Calu3 (cell line): ENCODE measurements around the gene NUDT8. TPM values are rescaled to one million over a fixed set of nuclear protein-coding genes. Genes with fewer than 3 reads are reported as not detected.

Source experiments
- BruUV-seq: library from RNA; stranded (reverse); fragments of 400-500 nt; replicated peaks from 2 replicates; lab custom pipeline; 2021; lab: Mats Ljungman, UMichigan
- CTCF ChIA-PET: fragments of 300-600 bp; sonication (Branson Sonifier 250); formaldehyde crosslinking; loops from one replicate; lab custom pipeline; 2022; ENCODE audit warnings: antibody characterized with exemption; lab: Charles Lee
- DNase-seq: peaks from one replicate; pipeline ENCODE4 v3.0.0; 2022
- H3K27ac Mint-ChIP-seq: one replicate; pipeline ENCODE4 v1.8.0; 2022; ENCODE audit warnings: mixed read lengths; ENCODE audit not compliant: unreplicated experiment
- H3K27me3 Mint-ChIP-seq: one replicate; pipeline ENCODE4 v1.8.0; 2022; ENCODE audit warnings: mixed read lengths; ENCODE audit not compliant: unreplicated experiment
- H3K36me3 Mint-ChIP-seq: one replicate; pipeline ENCODE4 v1.8.0; 2022; ENCODE audit warnings: mild to moderate bottlenecking, moderate library complexity, mixed read lengths; ENCODE audit not compliant: insufficient read depth, unreplicated experiment
- H3K4me1 Mint-ChIP-seq: one replicate; pipeline ENCODE4 v1.8.0; 2022; ENCODE audit warnings: mild to moderate bottlenecking, low read depth, mixed read lengths; ENCODE audit not compliant: unreplicated experiment
- H3K4me3 Mint-ChIP-seq: one replicate; pipeline ENCODE4 v1.8.0; 2022; ENCODE audit warnings: mild to moderate bottlenecking, low read depth, moderate library complexity, mixed read lengths; ENCODE audit not compliant: unreplicated experiment
- H3K9me3 Mint-ChIP-seq: one replicate; pipeline ENCODE4 v1.8.0; 2022; ENCODE audit warnings: low read depth, mixed read lengths; ENCODE audit not compliant: unreplicated experiment
- intact Hi-C: fragments of 100-400 bp; cut with micrococcal nuclease; formaldehyde crosslinking; loops from one replicate; pipeline ENCODE4 v1.10.0; 2022; ENCODE audit not compliant: unreplicated experiment
- total RNA-seq: library from RNA; stranded (reverse); gene quantifications from 2 replicates; pipeline ENCODE4 v1.2.3, GENCODE V29; 2022
- TF ChIP-seq, protein P1 (sequence below): fragments of 200-600 bp; IDR thresholded peaks from one replicate; pipeline ENCODE4 v1.8.0; 2022; ENCODE audit warnings: antibody characterized with exemption; ENCODE audit not compliant: unreplicated experiment

NUDT8 gene
- total RNA-seq, 1 experiment from 2014 or later = 9.7 TPM

DNA sequence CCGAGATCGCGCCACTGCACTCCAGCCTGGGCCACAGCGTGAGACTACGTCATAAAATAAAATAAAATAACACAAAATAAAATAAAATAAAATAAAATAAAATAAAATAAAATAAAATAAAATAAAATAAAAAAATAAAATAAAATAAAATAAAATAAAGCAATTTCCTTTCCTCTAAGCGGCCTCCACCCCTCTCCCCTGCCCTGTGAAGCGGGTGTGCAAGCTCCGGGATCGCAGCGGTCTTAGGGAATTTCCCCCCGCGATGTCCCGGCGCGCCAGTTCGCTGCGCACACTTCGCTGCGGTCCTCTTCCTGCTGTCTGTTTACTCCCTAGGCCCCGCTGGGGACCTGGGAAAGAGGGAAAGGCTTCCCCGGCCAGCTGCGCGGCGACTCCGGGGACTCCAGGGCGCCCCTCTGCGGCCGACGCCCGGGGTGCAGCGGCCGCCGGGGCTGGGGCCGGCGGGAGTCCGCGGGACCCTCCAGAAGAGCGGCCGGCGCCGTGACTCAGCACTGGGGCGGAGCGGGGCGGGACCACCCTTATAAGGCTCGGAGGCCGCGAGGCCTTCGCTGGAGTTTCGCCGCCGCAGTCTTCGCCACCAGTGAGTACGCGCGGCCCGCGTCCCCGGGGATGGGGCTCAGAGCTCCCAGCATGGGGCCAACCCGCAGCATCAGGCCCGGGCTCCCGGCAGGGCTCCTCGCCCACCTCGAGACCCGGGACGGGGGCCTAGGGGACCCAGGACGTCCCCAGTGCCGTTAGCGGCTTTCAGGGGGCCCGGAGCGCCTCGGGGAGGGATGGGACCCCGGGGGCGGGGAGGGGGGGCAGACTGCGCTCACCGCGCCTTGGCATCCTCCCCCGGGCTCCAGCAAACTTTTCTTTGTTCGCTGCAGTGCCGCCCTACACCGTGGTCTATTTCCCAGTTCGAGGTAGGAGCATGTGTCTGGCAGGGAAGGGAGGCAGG lies 46.2 kb downstream of the NUDT8 start, which contains the start of gene GSTP1:
GSTP1 (plus strand) TSS at position 566 of the 958 bp plus-strand sequence; CDS start at position 598, 32 bp downstream.
- peaks cover 61% of the 10 kb centered on the region for H3K4me1 Mint-ChIP-seq
- peak within 1 kb of the TSS; percentile 74 for H3K27ac Mint-ChIP-seq
- no TSS peak for BruUV-seq

DNA sequence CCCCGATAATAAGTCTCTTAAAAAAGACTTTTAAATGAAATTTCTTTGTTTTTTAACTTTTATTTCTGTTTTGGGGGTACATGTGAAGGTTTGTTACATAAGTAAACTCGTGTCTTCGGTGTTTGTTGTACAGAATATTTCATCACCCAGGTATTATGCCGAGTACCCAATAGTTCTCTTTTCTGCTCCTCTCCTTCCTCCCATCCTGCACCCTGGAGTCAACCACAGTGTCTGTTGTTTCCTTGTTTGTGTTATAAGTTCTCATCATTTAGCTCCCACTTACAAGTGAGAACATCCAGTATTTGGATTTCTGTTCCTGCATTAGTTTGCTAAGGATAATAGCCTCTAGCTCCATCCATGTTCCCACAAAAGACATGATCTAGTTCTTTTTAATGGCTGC lies 47.7 kb downstream of the NUDT8 start:
- Mint-ChIP-seq H3K27ac (peak overlapping the region; percentile 74), H3K4me1 (peaks cover 67% of the 10 kb centered on the region), H3K27me3 (no peaks in the 10 kb centered on the region), H3K9me3 (no peaks in the 10 kb centered on the region), H3K4me3 (peak overlapping the region; percentile 77), H3K36me3 (peaks cover 66% of the 10 kb centered on the region)
- CTCF ChIA-PET = interaction anchor here (0.9 to 3.1 kb wide), 4 partner anchors 9 to 99 kb away, joined by 3 to 13 read pairs (median 7); partner anchors contain the start of genes AIP and NUDT8
- no peak for DNase-seq
- intact Hi-C loops = loop anchor here (2.0 kb wide), 1 partner anchor 75 kb away; no protein-coding TSS in a partner anchor
- TF ChIP-seq, protein P1, sequence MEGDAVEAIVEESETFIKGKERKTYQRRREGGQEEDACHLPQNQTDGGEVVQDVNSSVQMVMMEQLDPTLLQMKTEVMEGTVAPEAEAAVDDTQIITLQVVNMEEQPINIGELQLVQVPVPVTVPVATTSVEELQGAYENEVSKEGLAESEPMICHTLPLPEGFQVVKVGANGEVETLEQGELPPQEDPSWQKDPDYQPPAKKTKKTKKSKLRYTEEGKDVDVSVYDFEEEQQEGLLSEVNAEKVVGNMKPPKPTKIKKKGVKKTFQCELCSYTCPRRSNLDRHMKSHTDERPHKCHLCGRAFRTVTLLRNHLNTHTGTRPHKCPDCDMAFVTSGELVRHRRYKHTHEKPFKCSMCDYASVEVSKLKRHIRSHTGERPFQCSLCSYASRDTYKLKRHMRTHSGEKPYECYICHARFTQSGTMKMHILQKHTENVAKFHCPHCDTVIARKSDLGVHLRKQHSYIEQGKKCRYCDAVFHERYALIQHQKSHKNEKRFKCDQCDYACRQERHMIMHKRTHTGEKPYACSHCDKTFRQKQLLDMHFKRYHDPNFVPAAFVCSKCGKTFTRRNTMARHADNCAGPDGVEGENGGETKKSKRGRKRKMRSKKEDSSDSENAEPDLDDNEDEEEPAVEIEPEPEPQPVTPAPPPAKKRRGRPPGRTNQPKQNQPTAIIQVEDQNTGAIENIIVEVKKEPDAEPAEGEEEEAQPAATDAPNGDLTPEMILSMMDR = no peak
- BruUV-seq = no TSS peak

More for the DNA sequence above, 46.2 kb downstream of the NUDT8 start, which contains the start of gene GSTP1:
- TF ChIP-seq, protein P1 = peak; percentile 60
- peaks cover 73% of the 10 kb centered on the region for H3K36me3 Mint-ChIP-seq
- CTCF ChIA-PET = interaction anchor here (1.1 to 3.1 kb wide), 4 partner anchors 11 to 101 kb away, joined by 3 to 13 read pairs (median 6); partner anchors contain the start of genes AIP and NUDT8
- H3K9me3 Mint-ChIP-seq = no peaks in the 10 kb centered on the region
- H3K27me3 Mint-ChIP-seq = no peaks in the 10 kb centered on the region
- peak; percentile 94 for DNase-seq
- H3K4me3 Mint-ChIP-seq = peak within 1 kb of the TSS; percentile 77
- intact Hi-C loops = loop anchor here (2.0 kb wide), 1 partner anchor 77 kb away; no protein-coding TSS in a partner anchor

DNA sequence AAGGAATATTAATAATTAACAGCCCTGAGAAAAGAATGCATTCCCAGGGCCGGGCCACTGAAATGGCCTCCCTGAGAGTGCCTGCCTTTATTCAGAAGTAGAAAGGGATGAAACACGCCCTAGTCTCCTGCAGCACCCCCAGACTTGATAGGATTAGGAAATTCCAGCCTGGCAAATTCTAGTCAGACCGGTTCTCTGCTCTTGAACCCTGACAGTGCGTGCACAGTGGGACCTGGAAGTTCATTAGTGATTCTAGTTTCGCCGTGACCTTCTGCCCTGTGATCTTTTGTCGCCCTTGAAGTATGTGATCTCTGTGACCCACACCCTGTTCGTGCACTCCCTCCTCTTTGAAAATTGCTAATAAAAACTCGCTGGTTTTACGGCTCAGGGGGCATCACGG lies 48.3 kb downstream of the NUDT8 start:
- intact Hi-C loops = no loop called here
- H3K27me3 Mint-ChIP-seq = no peaks in the 10 kb centered on the region
- H3K4me3 Mint-ChIP-seq = peak overlapping the region; percentile 77
- DNase-seq = peak; percentile 68
- H3K36me3 Mint-ChIP-seq = peaks cover 60% of the 10 kb centered on the region
- no TSS peak for BruUV-seq
- H3K9me3 Mint-ChIP-seq = no peaks in the 10 kb centered on the region
- TF ChIP-seq, protein P1 = no peak
- H3K4me1 Mint-ChIP-seq = peaks cover 64% of the 10 kb centered on the region
- peak overlapping the region; percentile 74 for H3K27ac Mint-ChIP-seq
- CTCF ChIA-PET = interaction anchor here (0.9 kb wide), 1 partner anchor 17 kb away, joined by 5 read pairs; no protein-coding TSS in a partner anchor

DNA sequence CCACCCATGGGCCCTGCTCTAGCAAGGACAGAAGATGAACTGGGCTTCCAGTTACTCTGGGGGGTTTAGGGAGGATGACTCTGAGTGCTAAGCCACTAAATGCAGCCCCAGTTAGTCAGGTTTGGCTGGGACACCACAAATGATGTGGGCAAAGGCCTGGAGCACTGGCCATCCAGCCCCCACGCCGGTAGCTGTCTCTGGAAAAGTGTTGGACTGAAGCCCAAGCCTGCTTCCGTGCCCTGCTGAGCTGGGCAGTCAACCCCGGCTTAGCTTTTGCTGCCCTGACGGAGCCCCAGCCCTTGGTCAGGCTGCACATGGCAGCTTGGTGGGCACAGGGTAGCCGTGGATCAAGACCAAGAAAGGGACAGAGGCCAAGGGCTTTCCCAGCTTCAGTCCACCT lies 51.8 kb downstream of the NUDT8 start:
- CTCF ChIA-PET = no interaction called here
- TF ChIP-seq, protein P1 = no peak
- H3K27ac Mint-ChIP-seq = no peak overlapping the region
- no peak overlapping the region for H3K4me3 Mint-ChIP-seq
- H3K4me1 Mint-ChIP-seq = peaks cover 55% of the 10 kb centered on the region
- no peak for DNase-seq
- H3K9me3 Mint-ChIP-seq = no peaks in the 10 kb centered on the region
- no peaks in the 10 kb centered on the region for H3K27me3 Mint-ChIP-seq
- intact Hi-C loops = loop anchor here (10.0 kb wide), 1 partner anchor 77 kb away; the partner anchor contains the start of gene ACY3
- no TSS peak for BruUV-seq
- H3K36me3 Mint-ChIP-seq = peaks cover 33% of the 10 kb centered on the region
